HL-60 (cell line): Measurements from ENCODE around the gene MSX1.

Source experiments
- DNase-seq, 2 experiments: peaks; one replicate each; pipeline ENCODE4 v3.0.0-alpha.2; 2010 to 2020; ENCODE audit warnings: low read depth in 1 of 2, low spot score in 1 of 2
- H3K27ac ChIP-seq: fragments of 250-450 bp; sonication (Bioruptor Pico); replicated peaks from 2 replicates; pipeline ENCODE4 v1.5.1; 2020; ENCODE audit warnings: mild to moderate bottlenecking, moderate library complexity
- H3K27me3 ChIP-seq: fragments of 250-450 bp; sonication (Bioruptor Pico); 2 replicates; pipeline ENCODE4 v1.5.1; 2021; ENCODE audit warnings: mild to moderate bottlenecking, moderate library complexity; ENCODE audit not compliant: insufficient read depth, poor library complexity, severe bottlenecking
- H3K4me3 ChIP-seq: replicated peaks from 2 replicates; pipeline ENCODE4 v1.5.1; 2011; ENCODE audit warnings: mild to moderate bottlenecking, control low read depth, low read length; ENCODE audit not compliant: insufficient read depth
- CTCF ChIP-seq: IDR thresholded peaks from one replicate; pipeline ENCODE4 v1.5.1; 2011; ENCODE audit warnings: low read length, control low read depth, inconsistent platforms; ENCODE audit not compliant: insufficient read depth
- GABPA ChIP-seq: IDR thresholded peaks from 2 replicates; pipeline ENCODE4 v1.6.1; 2012; ENCODE audit warnings: low read depth
- POLR2AphosphoS5 ChIP-seq: IDR thresholded peaks from 2 replicates; pipeline ENCODE4 v1.6.1; 2012; ENCODE audit warnings: low read depth
- REST ChIP-seq: IDR thresholded peaks from 2 replicates; pipeline ENCODE4 v1.6.1; 2012; ENCODE audit warnings: low read depth; ENCODE audit not compliant: insufficient replicate concordance
- SPI1 ChIP-seq: IDR thresholded peaks from 2 replicates; pipeline ENCODE4 v1.6.1; 2012; ENCODE audit warnings: low read depth, mild to moderate bottlenecking, borderline replicate concordance

Gene MSX1

GRCh38 chr4:4889781-4890180, 30.3 kb downstream of the MSX1 start:
- no peak for DNase-seq
- Histone ChIP-seq H3K4me3 (no peak overlapping the region), H3K27me3 (peaks cover 6% of the 10 kb centered on the region), H3K27ac (no peak overlapping the region)
- TF ChIP-seq GABPA (no peak), POLR2AphosphoS5 (no peak), SPI1 (no peak), CTCF (no peak), REST (no peak)

- no peak overlapping the region for H3K27ac ChIP-seq
- no peak for DNase-seq
- TF ChIP-seq REST = no peak
- TF ChIP-seq POLR2AphosphoS5 = no peak
- H3K27me3 ChIP-seq = peaks cover 6% of the 10 kb centered on the region
- H3K4me3 ChIP-seq = no peak overlapping the region
Observed at GRCh38 chr4:4890574-4891255, 31.2 kb downstream of the MSX1 start.

GRCh38 chr4:4893721-4894120, 34.3 kb downstream of the MSX1 start:
- DNase-seq = no peak
- Histone ChIP-seq H3K27me3 (no peaks in the 10 kb centered on the region), H3K27ac (no peak overlapping the region), H3K4me3 (no peak overlapping the region)
- TF ChIP-seq GABPA (no peak), REST (no peak), SPI1 (no peak), POLR2AphosphoS5 (no peak), CTCF (no peak)
